Neural cell (in vitro differentiated cells): ENCODE measurements around the gene OVOL1. TPM values are rescaled to one million over a fixed set of nuclear protein-coding genes. Genes with fewer than 3 reads are reported as not detected.

ENCODE experiments used
- H2AFZ ChIP-seq: fragments of 200-600, 300-800 bp; sonication (generic), shearing (Covaris generic); 2 replicates; pipeline ENCODE4 v1.6.0; 2014; ENCODE audit warnings: low read depth, mild to moderate bottlenecking, antibody characterized with exemption, low read length, moderate library complexity
- H3F3A ChIP-seq: fragments of 200-600 bp; shearing (Covaris generic); 2 replicates; pipeline ENCODE4 v1.6.1; 2016; ENCODE audit warnings: mild to moderate bottlenecking, moderate library complexity, mixed read lengths, antibody characterized with exemption, low read length; ENCODE audit not compliant: insufficient read depth, poor library complexity, severe bottlenecking
- H3K27ac ChIP-seq: fragments of 200-600, 300-800 bp; sonication (generic), shearing (Covaris generic); 2 replicates; pipeline ENCODE4 v1.5.1; 2014; ENCODE audit warnings: mild to moderate bottlenecking, low read length, moderate library complexity
- H3K27me3 ChIP-seq: fragments of 300-800, 200-600 bp; sonication (generic), shearing (Covaris generic); 2 replicates; pipeline ENCODE4 v1.6.0; 2014; ENCODE audit warnings: mild to moderate bottlenecking, low read depth, low read length, moderate library complexity; ENCODE audit not compliant: insufficient read depth
- H3K36me3 ChIP-seq: fragments of 300-800, 200-600 bp; sonication (generic), shearing (Covaris generic); 2 replicates; pipeline ENCODE4 v1.5.1; 2014; ENCODE audit warnings: mild to moderate bottlenecking, antibody characterized with exemption, low read length, moderate library complexity; ENCODE audit not compliant: insufficient read depth
- H3K4me2 ChIP-seq: fragments of 300-800, 200-600 bp; sonication (generic), shearing (Covaris generic); 2 replicates; pipeline ENCODE4 v1.6.0; 2014; ENCODE audit warnings: mild to moderate bottlenecking, low read length
- H3K4me3 ChIP-seq: fragments of 300-800, 200-600 bp; sonication (generic), shearing (Covaris generic); 2 replicates; pipeline ENCODE4 v1.5.1; 2014; ENCODE audit warnings: mild to moderate bottlenecking, low read length, moderate library complexity
- H3K79me2 ChIP-seq: fragments of 200-600 bp; shearing (Covaris generic); replicated peaks from 2 replicates; pipeline ENCODE4 v1.6.0; 2014; ENCODE audit warnings: mild to moderate bottlenecking, low read length, moderate library complexity; ENCODE audit not compliant: insufficient read depth
- H3K9ac ChIP-seq: fragments of 300-800, 200-600 bp; sonication (generic), shearing (Covaris generic); 2 replicates; pipeline ENCODE4 v1.6.1; 2016; ENCODE audit warnings: mild to moderate bottlenecking, low read length, mixed read lengths
- H3K9me2 ChIP-seq: fragments of 200-600 bp; shearing (Covaris generic); 2 replicates; pipeline ENCODE4 v1.6.1; 2016; ENCODE audit warnings: mild to moderate bottlenecking, low read length, mixed read lengths; ENCODE audit not compliant: insufficient read depth
- H3K9me3 ChIP-seq: fragments of 200-600, 300-800 bp; sonication (generic), shearing (Covaris generic); 2 replicates; pipeline ENCODE4 v1.6.1; 2016; ENCODE audit warnings: mild to moderate bottlenecking, mixed run types, low read length, moderate library complexity, mixed read lengths
- H4K20me1 ChIP-seq: fragments of 200-600 bp; shearing (Covaris generic); 2 replicates; pipeline ENCODE4 v1.6.1; 2016; ENCODE audit warnings: mild to moderate bottlenecking, mixed run types; ENCODE audit not compliant: insufficient read depth
- CTCF ChIP-seq: fragments of 450-650 bp; IDR thresholded peaks from 2 replicates; pipeline ENCODE4 v1.5.1; 2014; ENCODE audit warnings: antibody characterized with exemption, mild to moderate bottlenecking, moderate library complexity; ENCODE audit not compliant: poor library complexity, severe bottlenecking
- EP300 ChIP-seq: fragments of 450-650 bp; conservative IDR thresholded peaks from 2 replicates; pipeline ENCODE4 v1.6.1; 2014; ENCODE audit warnings: antibody characterized with exemption, mild to moderate bottlenecking, moderate library complexity; ENCODE audit not compliant: poor library complexity, severe bottlenecking
- EZH2 ChIP-seq: fragments of 200-600, 300-800 bp; shearing (Covaris generic), sonication (generic); IDR thresholded peaks from 2 replicates; pipeline ENCODE4 v1.6.1; 2014; ENCODE audit warnings: antibody characterized with exemption, low read length, borderline replicate concordance, mild to moderate bottlenecking; ENCODE audit not compliant: insufficient read depth, poor library complexity, severe bottlenecking
- MXI1 ChIP-seq: fragments of 450-650 bp; conservative IDR thresholded peaks from 2 replicates; pipeline ENCODE4 v1.6.1; 2014; ENCODE audit warnings: antibody characterized with exemption, mild to moderate bottlenecking; ENCODE audit not compliant: poor library complexity, severe bottlenecking
- POLR2AphosphoS5 ChIP-seq: IDR thresholded peaks from 2 replicates; pipeline ENCODE4 v1.6.1; 2012
- REST ChIP-seq: IDR thresholded peaks from 2 replicates; pipeline ENCODE4 v1.6.1; 2012; ENCODE audit warnings: borderline replicate concordance
- SMC3 ChIP-seq: fragments of 450-650 bp; conservative IDR thresholded peaks from 2 replicates; pipeline ENCODE4 v1.6.1; 2014; ENCODE audit warnings: antibody characterized with exemption, mild to moderate bottlenecking, moderate library complexity; ENCODE audit not compliant: poor library complexity
- TAF1 ChIP-seq: IDR thresholded peaks from 2 replicates; pipeline ENCODE4 v1.6.1; 2012; ENCODE audit warnings: low read depth
- polyA plus RNA-seq: library from polyadenylated mRNA; depleted of rRNA; stranded (reverse); fragments of >200 nt; gene quantifications from 2 replicates; pipeline ENCODE4 v1.2.3, GENCODE V29; 2014

OVOL1 gene
- polyA plus RNA-seq, 1 donor from 2014 or later: not detected

GRCh38 chr11:65787649-65788622, 1.1 kb downstream of the OVOL1 start:
- Histone ChIP-seq H3K4me2 (no peak overlapping the region), H3K9me2 (no peaks in the 10 kb centered on the region), H3K36me3 (no peaks in the 10 kb centered on the region), H2AFZ (no peak overlapping the region), H3K27me3 (peaks cover 65% of the 10 kb centered on the region), H3K9ac (no peak overlapping the region), H3K79me2 (no peaks in the 10 kb centered on the region), H3K27ac (no peak overlapping the region), H3K9me3 (no peaks in the 10 kb centered on the region), H3F3A (no peaks in the 10 kb centered on the region), H3K4me3 (no peak overlapping the region), H4K20me1 (no peaks in the 10 kb centered on the region)
- TF ChIP-seq POLR2AphosphoS5 (no peak), EZH2 (peak; percentile 97)

GRCh38 chr11:65788821-65789220, 2.0 kb downstream of the OVOL1 start:
- no peaks in the 10 kb centered on the region for H3K36me3 ChIP-seq
- no peak overlapping the region for H3K4me3 ChIP-seq
- H3K27ac ChIP-seq: no peak overlapping the region
- H4K20me1 ChIP-seq: no peaks in the 10 kb centered on the region
- H3K79me2 ChIP-seq: no peaks in the 10 kb centered on the region
- peaks cover 61% of the 10 kb centered on the region for H3K27me3 ChIP-seq
- H2AFZ ChIP-seq: no peak overlapping the region
- no peak overlapping the region for H3K4me2 ChIP-seq
- no peaks in the 10 kb centered on the region for H3K9me3 ChIP-seq
- TF ChIP-seq EZH2: no peak
- TF ChIP-seq SMC3: no peak
- no peaks in the 10 kb centered on the region for H3F3A ChIP-seq
- H3K9me2 ChIP-seq: no peaks in the 10 kb centered on the region
- H3K9ac ChIP-seq: no peak overlapping the region

GRCh38 chr11:65789230-65790103, 2.6 kb downstream of the OVOL1 start:
- no peaks in the 10 kb centered on the region for H3K9me2 ChIP-seq
- TF ChIP-seq EP300 (no peak), MXI1 (no peak), CTCF (no peak), REST (no peak), TAF1 (no peak)
- no peaks in the 10 kb centered on the region for H3K79me2 ChIP-seq
- H3K9ac ChIP-seq: no peak overlapping the region
- no peak overlapping the region for H2AFZ ChIP-seq
- H3K4me2 ChIP-seq: no peak overlapping the region
- H3F3A ChIP-seq: no peaks in the 10 kb centered on the region
- H3K9me3 ChIP-seq: no peaks in the 10 kb centered on the region
- no peaks in the 10 kb centered on the region for H4K20me1 ChIP-seq
- H3K27me3 ChIP-seq: peaks cover 57% of the 10 kb centered on the region
- no peaks in the 10 kb centered on the region for H3K36me3 ChIP-seq
- no peak overlapping the region for H3K4me3 ChIP-seq
- H3K27ac ChIP-seq: no peak overlapping the region
